Measurements from ENCODE around the gene ADCY9. TPM values are rescaled to one million over a fixed set of nuclear protein-coding genes. Genes with fewer than 3 reads are reported as not detected.
A peak's percentile ranks its signal among the peaks of the same experiment; 100 is the strongest.

ADCY9 gene
- polyA plus RNA-seq, 3 donors: 0.44 to 9.3 (median 0.67) TPM

GRCh38 chr16:3964686-3965290 is 151.5 kb downstream of the ADCY9 start:
- 98% methylated on average over 17 of the region's 28 CpGs for whole genome bisulfite sequencing (ENCODE audit: insufficient coverage)
- DNase-seq: no peak
- TF ChIP-seq CTCF (IDR thresholded peaks at IDR 0.05): no peak

GRCh38 chr16:3963886-3964685 is 152.2 kb downstream of the ADCY9 start:
- Histone ChIP-seq H3K9me3 (replicated peaks in 1 of 2; ENCODE audit: control insufficient read depth in 1 of 2, insufficient read depth in 1 of 2, low read length in 2 of 2) (peaks cover 0 to 13% of the 10 kb centered on the region in 2 donors), H3K4me2 (replicated peaks; ENCODE audit: extremely low read depth, low read length, poor library complexity, severe bottlenecking) (no peak overlapping the region), H3K36me3 (replicated peaks in 1 of 2; ENCODE audit: control insufficient read depth in 1 of 2, insufficient read depth in 2 of 2, low read length in 2 of 2) (peaks cover 12 to 18% of the 10 kb centered on the region in 2 donors), H2AFZ (ENCODE audit: insufficient read depth, low read depth, low read length, poor library complexity, severe bottlenecking) (no peak overlapping the region), H3K27ac (ENCODE audit: low read depth in 1 of 2, low read length in 2 of 2) (no peak overlapping the region), H3K4me1 (ENCODE audit: control insufficient read depth in 1 of 2, insufficient read depth in 2 of 2, low read length in 2 of 2) (peaks cover 28 to 41% of the 10 kb centered on the region in 2 donors), H3K79me2 (ENCODE audit: insufficient read depth, low read length) (no peaks in the 10 kb centered on the region), H3K4me3 (replicated peaks in 1 of 3; ENCODE audit: low read depth in 2 of 3, low read length in 3 of 3) (no peak overlapping the region), H4K20me1 (ENCODE audit: insufficient read depth, low read length) (no peaks in the 10 kb centered on the region), H3K27me3 (ENCODE audit: control insufficient read depth in 2 of 2, insufficient read depth in 2 of 2, low read length in 2 of 2) (peaks cover 0 to 4% of the 10 kb centered on the region in 2 donors), H3K9ac (ENCODE audit: insufficient read depth, low read length, poor library complexity, severe bottlenecking) (no peak overlapping the region)
- WGBS (ENCODE audit: insufficient coverage): 86% methylated on average over 26 of the region's 29 CpGs
- peak overlapping the region in 6 of 7 donors; percentile 18 to 90 (median 61) for H3K27ac Mint-ChIP-seq
- H3K27me3 Mint-ChIP-seq (ENCODE audit: low read depth in 3 of 3): peaks cover 11 to 25% (median 12%) of the 10 kb centered on the region in 3 donors
- no peak for DNase-seq
- intact Hi-C loops (cut with micrococcal nuclease): loop anchor here in 1 of 2 donors (5.0 kb wide), 1 partner anchor 53 kb away; no protein-coding TSS in a partner anchor
- H3K4me1 Mint-ChIP-seq: peaks cover 40% of the 10 kb centered on the region
- peaks cover 3 to 12% (median 10%) of the 10 kb centered on the region in 7 donors for H3K9me3 Mint-ChIP-seq
- TF ChIP-seq CTCF (IDR thresholded peaks at IDR 0.05): no peak
- H3K36me3 Mint-ChIP-seq: peaks cover 30 to 31% of the 10 kb centered on the region in 2 donors
- peak overlapping the region in 1 of 2 donors; percentile 74 for H3K4me3 Mint-ChIP-seq

More at GRCh38 chr16:3964686-3965290, 151.5 kb downstream of the ADCY9 start:
- Histone ChIP-seq H3K27ac (ENCODE audit: low read depth in 1 of 2, low read length in 2 of 2) (no peak overlapping the region), H3K36me3 (replicated peaks in 1 of 2; ENCODE audit: control insufficient read depth in 1 of 2, insufficient read depth in 2 of 2, low read length in 2 of 2) (peaks cover 12 to 18% of the 10 kb centered on the region in 2 donors), H3K27me3 (ENCODE audit: control insufficient read depth in 2 of 2, insufficient read depth in 2 of 2, low read length in 2 of 2) (peaks cover 0 to 4% of the 10 kb centered on the region in 2 donors), H3K4me2 (replicated peaks; ENCODE audit: extremely low read depth, low read length, poor library complexity, severe bottlenecking) (no peak overlapping the region), H2AFZ (ENCODE audit: insufficient read depth, low read depth, low read length, poor library complexity, severe bottlenecking) (no peak overlapping the region), H3K4me1 (ENCODE audit: control insufficient read depth in 1 of 2, insufficient read depth in 2 of 2, low read length in 2 of 2) (peaks cover 28 to 42% of the 10 kb centered on the region in 2 donors), H3K9me3 (replicated peaks in 1 of 2; ENCODE audit: control insufficient read depth in 1 of 2, insufficient read depth in 1 of 2, low read length in 2 of 2) (peaks cover 0 to 13% of the 10 kb centered on the region in 2 donors), H3K79me2 (ENCODE audit: insufficient read depth, low read length) (no peaks in the 10 kb centered on the region), H3K9ac (ENCODE audit: insufficient read depth, low read length, poor library complexity, severe bottlenecking) (no peak overlapping the region), H3K4me3 (replicated peaks in 1 of 3; ENCODE audit: low read depth in 2 of 3, low read length in 3 of 3) (no peak overlapping the region), H4K20me1 (ENCODE audit: insufficient read depth, low read length) (no peaks in the 10 kb centered on the region)
- intact Hi-C loops (cut with micrococcal nuclease): loop anchor here in 1 of 2 donors (5.0 kb wide), 1 partner anchor 53 kb away; no protein-coding TSS in a partner anchor
- peak overlapping the region in 3 of 7 donors; percentile 61 to 78 (median 77) for H3K27ac Mint-ChIP-seq
- H3K36me3 Mint-ChIP-seq: peaks cover 30 to 31% of the 10 kb centered on the region in 2 donors
- H3K9me3 Mint-ChIP-seq: peaks cover 3 to 12% (median 10%) of the 10 kb centered on the region in 7 donors
- H3K4me3 Mint-ChIP-seq: no peak overlapping the region
- H3K4me1 Mint-ChIP-seq: peaks cover 41% of the 10 kb centered on the region
- peaks cover 11 to 21% (median 12%) of the 10 kb centered on the region in 3 donors for H3K27me3 Mint-ChIP-seq (ENCODE audit: low read depth in 3 of 3)

All from CD14-positive monocyte (primary cell).